ENCODE data around the gene BMPER. TPM values are rescaled to one million over a fixed set of nuclear protein-coding genes. Genes with fewer than 3 reads are reported as not detected.

BMPER gene
- total and polyA plus RNA-seq, 10 of the 15 experiments (the other 5 are each of a cell fraction or from before 2014, with no cell fraction given), result 0.02 to 0.08 TPM; not detected in 8

GRCh38 chr7:34191771-34192479 lies 286.6 kb downstream of the BMPER start:
- FAIRE-seq (no peak), DNase-seq (ENCODE audit: low read depth, low spot score) (no peak), ATAC-seq (no peak)
- H3K79me2 ChIP-seq (ENCODE audit: control insufficient read depth, insufficient read depth, low read length), result no peaks in the 10 kb centered on the region
- H3K4me2 ChIP-seq (ENCODE audit: control insufficient read depth, insufficient read depth), result no peak overlapping the region
- TF ChIP-seq ELK1 (IDR thresholded peaks at IDR 0.05; ENCODE audit: low read depth, low read length) (no peak), YY1 (IDR thresholded peaks at IDR 0.05; ENCODE audit: low read depth, low read length) (no peak), BMI1 (IDR thresholded peaks at IDR 0.05; ENCODE audit: borderline replicate concordance) (no peak), DPF2 (IDR thresholded peaks at IDR 0.05) (no peak), CHD4 (IDR thresholded peaks at IDR 0.05) (no peak), TARDBP (IDR thresholded peaks at IDR 0.05; ENCODE audit: borderline replicate concordance) (no peak), NR2C2 (IDR thresholded peaks at IDR 0.05; ENCODE audit: borderline replicate concordance, control insufficient read depth, insufficient read length, low read depth) (no peak), STAT1 (conservative IDR thresholded peaks at IDR 0.05) (no peak), ZBED1 (IDR thresholded peaks at IDR 0.05; ENCODE audit: borderline replicate concordance) (no peak), POLR2A (IDR thresholded peaks at IDR 0.05; ENCODE audit: low read depth, low read length) (no peak), RELB (IDR thresholded peaks at IDR 0.05; ENCODE audit: low read depth) (no peak), PAX8 (IDR thresholded peaks at IDR 0.05) (no peak), REST (IDR thresholded peaks at IDR 0.05; ENCODE audit: low read depth, low read length) (no peak), JUND (IDR thresholded peaks at IDR 0.05; ENCODE audit: low read depth, low read length) (no peak), SUZ12 (IDR thresholded peaks at IDR 0.05; ENCODE audit: unreplicated experiment) (no peak), CHD1 (IDR thresholded peaks at IDR 0.05; ENCODE audit: low read depth, low read length) (no peak), USF1 (IDR thresholded peaks at IDR 0.05; ENCODE audit: borderline replicate concordance, extremely low read length, insufficient read depth, low read depth, low read length) (no peak), MXI1 (IDR thresholded peaks at IDR 0.05; ENCODE audit: low read depth, low read length) (no peak), ZSCAN29 (IDR thresholded peaks at IDR 0.05) (no peak)
- ChIA-PET RAD21 (ENCODE audit: unreplicated experiment) (no interaction called here), CTCF (no interaction called here), POLR2A (no interaction called here), SMC1A (ENCODE audit: uncharacterized antibody, unreplicated experiment) (no interaction called here)
- H3K4me1 ChIP-seq (ENCODE audit: control insufficient read depth, insufficient read depth, low read length), result no peaks in the 10 kb centered on the region
- intact Hi-C loops (cut with micrococcal nuclease; ENCODE audit: unreplicated experiment), result no loop called here
- H2AFZ ChIP-seq (ENCODE audit: control insufficient read depth, low read depth, low read length), result no peak overlapping the region
- H3K9ac ChIP-seq (ENCODE audit: control insufficient read depth, insufficient read depth, low read length), result no peak overlapping the region
- no peaks in the 10 kb centered on the region for H4K20me1 ChIP-seq (ENCODE audit: control insufficient read depth, insufficient read depth)
- no peaks in the 10 kb centered on the region for H3K27me3 ChIP-seq (replicated peaks in 1 of 2; ENCODE audit: control insufficient read depth in 2 of 2, insufficient read depth in 2 of 2, low read length in 1 of 2)
- 36% methylated on average over 6 of the region's 6 CpGs for WGBS (ENCODE audit: insufficient coverage, insufficient replicate concordance, low lambda C conversion rate, missing lambda C conversion rate)
- no peaks in the 10 kb centered on the region for H3K36me3 ChIP-seq (ENCODE audit: control insufficient read depth in 2 of 2, insufficient read depth in 2 of 2, low read length in 1 of 2)
- no peaks in the 10 kb centered on the region for H3K9me3 ChIP-seq (replicated peaks; ENCODE audit: control insufficient read depth, insufficient read depth, low read length)
- H3K27ac ChIP-seq (ENCODE audit: control insufficient read depth, insufficient read depth), result no peak overlapping the region
- BruUV-seq (replicated peaks), result no TSS peak
- H3K4me3 ChIP-seq, result no peak overlapping the region
- in situ Hi-C loops (cut with MboI), result no loop called here
